HG03025 (cell line): Measurements from ENCODE around the gene SSH2.

Experiments
- ATAC-seq: cut with Tn5 transposase; IDR thresholded peaks from one replicate; pipeline ENCODE4 v1.9.1; 2021; ENCODE audit warnings: mild to moderate bottlenecking, moderate library complexity; ENCODE audit not compliant: unreplicated experiment, low FRiP score

SSH2 gene

GRCh38 chr17:29583324-29584248 is 346.4 kb downstream of the SSH2 start:
- no peak for ATAC-seq

DNA sequence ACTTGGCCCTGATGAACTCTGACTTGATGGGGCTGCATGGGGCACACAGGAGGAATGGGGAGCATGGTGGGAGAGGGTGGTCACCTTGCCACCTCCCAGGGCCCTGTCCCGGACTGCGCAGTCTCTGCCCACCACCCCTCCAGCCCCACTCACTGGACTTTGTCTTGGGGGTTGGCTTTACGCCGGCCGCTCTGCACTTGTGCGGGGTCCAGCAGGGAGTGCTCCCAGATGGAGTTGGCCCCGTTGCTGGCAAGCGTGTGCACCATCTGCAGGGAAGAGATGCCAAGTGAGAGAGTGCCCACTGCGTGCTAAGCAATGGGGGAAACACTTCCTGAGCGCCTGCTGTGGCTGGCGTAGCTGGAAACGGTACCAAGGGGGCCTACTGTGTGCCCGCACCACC is 347.3 kb downstream of the SSH2 start:
- ATAC-seq, result no peak

- no peak for ATAC-seq
Measured at GRCh38 chr17:29582254-29582765, 347.7 kb downstream of the SSH2 start.

DNA sequence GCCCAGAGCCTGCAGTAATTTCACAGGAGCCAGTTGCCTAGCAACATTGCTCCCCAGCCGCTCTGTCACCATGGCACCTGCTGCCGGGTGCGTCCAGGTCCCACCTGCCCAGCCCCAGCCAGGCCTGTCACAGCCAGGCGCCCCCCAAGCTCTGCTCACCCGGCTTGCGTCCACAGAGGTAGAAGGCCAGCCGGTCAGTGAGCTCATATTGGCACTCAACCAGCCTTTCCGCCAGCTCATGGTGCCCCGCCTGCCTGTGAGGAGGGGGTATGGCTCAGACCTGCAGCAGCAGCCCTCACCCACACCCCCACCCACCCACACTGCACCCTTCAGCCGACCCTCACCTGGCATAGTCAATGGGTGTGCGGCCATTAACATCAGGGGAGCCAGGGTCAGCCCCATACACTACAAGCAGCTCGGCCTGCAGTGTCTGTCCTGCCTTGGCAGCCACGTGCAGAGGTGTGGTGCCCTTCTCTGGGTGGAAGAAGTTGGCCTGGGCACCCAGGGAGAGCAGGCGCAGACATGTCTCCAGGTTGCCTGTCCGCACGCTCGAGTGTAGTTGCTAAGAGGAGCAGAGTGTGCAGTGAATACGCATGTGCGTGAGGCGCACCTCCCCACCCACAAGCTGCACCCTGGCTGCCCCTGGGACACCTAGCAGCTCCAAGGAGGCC is 348.3 kb downstream of the SSH2 start:
- no peak for ATAC-seq

DNA sequence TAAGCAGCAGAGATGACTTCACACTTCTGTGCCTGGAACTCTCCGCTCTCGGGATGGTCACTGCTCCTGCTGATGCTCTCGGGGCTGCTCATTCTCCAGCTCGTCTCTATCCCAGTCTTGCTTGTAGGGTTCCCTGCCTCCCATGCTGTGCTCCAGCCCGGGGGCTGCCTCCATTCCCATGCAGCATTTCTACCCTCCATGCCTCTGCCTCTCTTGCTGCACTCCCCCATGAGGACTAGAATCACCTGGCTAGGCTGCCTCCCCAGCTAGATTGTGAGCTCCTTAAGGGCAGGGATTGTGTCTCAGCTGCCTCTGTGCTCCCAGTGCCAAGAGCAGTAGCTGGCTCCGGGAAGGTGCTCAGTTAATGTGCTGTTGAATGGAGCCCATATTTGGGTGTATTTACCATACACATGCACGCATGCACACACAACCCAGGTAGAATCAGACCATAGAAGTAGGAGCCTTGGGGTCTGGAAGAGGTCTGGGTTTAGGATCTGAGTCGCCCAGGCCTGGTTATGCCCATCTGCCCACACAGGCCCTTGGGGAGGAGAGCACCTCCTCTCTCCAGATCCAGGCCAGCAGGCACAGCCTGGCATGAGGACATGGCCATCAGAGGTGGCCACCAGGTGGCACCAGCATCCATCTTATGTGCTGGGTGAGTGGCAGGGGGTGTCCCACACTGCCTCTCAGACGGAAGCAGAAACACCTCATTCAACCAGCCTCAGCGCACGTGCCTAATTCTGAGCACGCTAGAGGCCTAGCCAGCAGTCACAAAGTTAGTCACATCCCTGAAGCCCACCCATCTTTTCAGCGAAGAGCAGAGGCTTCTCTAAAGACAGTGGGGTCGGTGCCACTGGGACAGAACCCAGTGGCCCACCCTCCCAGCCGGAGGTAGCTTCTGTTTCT is 349.9 kb downstream of the SSH2 start:
- no peak for ATAC-seq

GRCh38 chr17:29578626-29579485 is 351.2 kb downstream of the SSH2 start:
- ATAC-seq, result no peak

DNA sequence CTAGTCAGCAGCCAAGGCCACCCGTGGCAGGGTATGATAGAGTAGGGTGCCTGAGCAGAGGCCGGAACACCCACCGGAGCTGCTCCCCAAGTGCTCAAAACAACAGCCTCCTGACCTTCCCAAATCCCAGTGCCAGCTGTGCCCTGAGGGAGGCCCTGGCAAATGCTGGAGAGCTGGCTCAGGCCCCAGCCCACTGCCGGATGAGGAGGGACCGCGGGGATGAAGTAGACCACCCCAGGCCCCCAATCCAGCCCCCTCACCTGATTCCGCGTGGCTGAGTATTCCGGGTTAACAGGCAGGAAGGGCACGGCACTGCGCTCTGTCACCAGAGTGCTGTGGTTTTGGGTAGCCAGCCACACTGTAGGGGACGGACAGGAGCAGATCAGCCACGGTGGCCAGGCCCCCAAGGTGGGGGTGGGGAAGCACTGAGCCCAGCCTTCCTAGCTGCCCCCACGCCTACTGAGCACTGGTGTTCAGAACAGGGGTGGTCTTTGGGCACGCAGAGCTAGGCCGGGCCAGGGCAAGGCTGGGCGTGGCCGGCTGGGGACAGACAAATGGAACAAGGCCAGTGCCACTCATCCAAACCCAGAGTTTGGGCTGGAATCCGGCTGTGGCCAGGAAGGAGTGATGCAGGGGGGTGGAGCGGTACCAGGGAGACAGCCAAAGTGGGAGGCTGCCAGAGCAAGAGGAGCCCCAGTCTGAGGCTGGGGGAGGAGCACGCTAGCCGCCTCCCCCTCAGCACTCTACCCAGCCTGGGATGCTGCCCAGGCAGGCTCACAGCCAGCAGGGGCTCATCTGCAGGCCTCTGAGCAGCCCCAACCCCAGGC is 352.4 kb downstream of the SSH2 start:
- no peak for ATAC-seq

DNA sequence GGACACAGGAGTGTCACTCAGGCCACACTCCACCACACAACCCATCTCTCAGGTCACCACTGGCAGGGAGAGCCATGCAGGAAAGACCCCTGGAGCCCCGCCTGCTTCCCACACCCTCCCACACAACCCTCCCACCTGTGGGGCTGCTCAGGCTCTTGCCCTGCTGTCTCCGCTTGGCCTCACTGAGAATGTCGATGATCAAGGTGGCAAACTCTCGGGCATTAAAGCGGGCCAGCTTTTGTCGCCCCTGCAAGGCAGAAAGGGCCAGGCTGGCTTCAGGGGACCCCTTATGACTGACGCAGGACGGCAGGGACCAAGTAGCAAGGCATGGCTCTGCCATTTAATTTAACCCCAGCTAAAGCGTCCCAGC is 353.0 kb downstream of the SSH2 start:
- no peak for ATAC-seq

- no peak for ATAC-seq
Measured at GRCh38 chr17:29576214-29577000, 353.6 kb downstream of the SSH2 start.
